GM23248 (cell line): Measurements from ENCODE around the gene CTCF.

Experiments used
- EZH2 ChIP-seq: fragments of 200-600 bp; sonication (generic); IDR thresholded peaks from 2 replicates; pipeline ENCODE4 v1.6.1; 2018; ENCODE audit warnings: antibody characterized with exemption, mild to moderate bottlenecking; ENCODE audit not compliant: insufficient read depth, poor library complexity, severe bottlenecking
- EZH2phosphoT487 ChIP-seq: fragments of 200-600 bp; sonication (generic); IDR thresholded peaks from 2 replicates; pipeline ENCODE4 v1.6.1; 2018; ENCODE audit warnings: antibody characterized with exemption, moderate library complexity, mild to moderate bottlenecking, low read depth; ENCODE audit not compliant: insufficient read depth

- TF ChIP-seq EZH2phosphoT487 (no peak), EZH2 (no peak)
Measured at GRCh38 chr16:67685388-67686112, 123.2 kb downstream of the CTCF start.
